Measurements from ENCODE around the gene SREBF2.

DNA sequence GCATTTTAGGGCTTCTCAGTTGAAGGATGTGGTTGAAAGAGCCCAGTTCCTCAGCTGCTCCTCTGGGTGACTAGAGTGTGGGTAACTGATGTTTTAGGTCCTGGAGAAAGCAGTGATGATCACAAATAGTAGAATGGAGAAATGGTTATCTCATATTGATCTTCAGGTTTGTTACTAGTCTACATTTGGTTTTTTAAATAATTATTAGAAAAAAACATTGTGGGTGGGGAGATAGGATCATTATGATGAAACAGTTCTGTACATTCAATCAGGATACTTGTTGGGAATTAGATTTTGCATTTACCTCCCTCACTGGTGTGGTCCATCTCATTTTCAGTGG lies 24.9 kb downstream of the SREBF2 start:
- no peak for TF ChIP-seq CTCF (IDR thresholded peaks at IDR 0.05)
- TF ChIP-seq POLR2A (IDR thresholded peaks at IDR 0.05): no peak
